Measurements from ENCODE around the gene ANKRD12.

The ANKRD12 gene

DNA sequence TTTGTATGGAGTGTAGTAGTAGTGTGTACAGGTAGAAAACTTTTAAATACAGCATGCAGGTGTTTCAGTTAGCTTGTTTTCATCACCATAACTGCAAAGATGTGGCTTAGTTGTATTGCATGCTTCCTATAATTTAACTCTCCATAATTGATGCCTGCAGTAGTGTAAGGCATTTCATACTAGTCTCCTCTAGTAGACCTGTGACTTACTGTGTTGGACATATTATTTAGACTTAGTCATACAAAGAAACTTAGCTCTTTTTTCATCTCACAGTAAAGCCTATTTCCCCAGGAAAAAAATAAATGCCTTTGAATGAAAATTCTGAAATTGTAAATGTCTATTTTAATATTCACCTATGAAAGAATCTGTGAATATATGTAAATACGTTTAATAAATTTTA is 145.2 kb downstream of the ANKRD12 start:
- Histone ChIP-seq H3F3A (ENCODE audit: insufficient read depth, low read length) (peaks cover 3% of the 10 kb centered on the region; the same call in 1 of the 2 replicates), H3K9ac (ENCODE audit: low read length) (no peak overlapping the region), H3K9me2 (ENCODE audit: low read depth, low read length) (no peaks in the 10 kb centered on the region), H3K9me3 (ENCODE audit: low read length) (no peaks in the 10 kb centered on the region), H3K79me2 (ENCODE audit: insufficient read depth, low read length) (no peaks in the 10 kb centered on the region), H3K4me2 (ENCODE audit: low read length) (no peak overlapping the region), H3K36me3 (ENCODE audit: insufficient read depth, low read length) (peaks cover 18% of the 10 kb centered on the region; the same call in 1 of the 2 replicates), H3K27me3 (ENCODE audit: insufficient read depth, low read length) (no peaks in the 10 kb centered on the region), H4K20me1 (ENCODE audit: insufficient read depth, low read length) (no peaks in the 10 kb centered on the region), H3K4me3 (ENCODE audit: low read depth, low read length, poor library complexity, severe bottlenecking) (no peak overlapping the region), H2AFZ (ENCODE audit: low read length) (no peak overlapping the region), H3K4me1 (ENCODE audit: insufficient read depth, low read length, severe bottlenecking) (no peaks in the 10 kb centered on the region), H3K27ac (ENCODE audit: low read depth, low read length, poor library complexity, severe bottlenecking) (no peak overlapping the region)
- TF ChIP-seq CTCF (IDR thresholded peaks at IDR 0.05; ENCODE audit: low read length) (no peak), EZH2 (IDR thresholded peaks at IDR 0.05; ENCODE audit: borderline replicate concordance, low read length) (no peak)

GRCh38 chr18:9283791-9284190 is 147.2 kb downstream of the ANKRD12 start:
- Histone ChIP-seq H3K9me3 (ENCODE audit: low read length) (no peaks in the 10 kb centered on the region), H3K9ac (ENCODE audit: low read length) (no peak overlapping the region), H4K20me1 (ENCODE audit: insufficient read depth, low read length) (no peaks in the 10 kb centered on the region), H3F3A (ENCODE audit: insufficient read depth, low read length) (peaks cover 3% of the 10 kb centered on the region; the same call in 1 of the 2 replicates), H3K4me2 (ENCODE audit: low read length) (no peak overlapping the region), H3K36me3 (ENCODE audit: insufficient read depth, low read length) (peaks cover 13% of the 10 kb centered on the region; the same call in 1 of the 2 replicates), H3K79me2 (ENCODE audit: insufficient read depth, low read length) (no peaks in the 10 kb centered on the region), H3K4me1 (ENCODE audit: insufficient read depth, low read length, severe bottlenecking) (no peaks in the 10 kb centered on the region), H3K27me3 (ENCODE audit: insufficient read depth, low read length) (no peaks in the 10 kb centered on the region), H3K9me2 (ENCODE audit: low read depth, low read length) (no peaks in the 10 kb centered on the region), H3K4me3 (ENCODE audit: low read depth, low read length, poor library complexity, severe bottlenecking) (no peak overlapping the region), H2AFZ (ENCODE audit: low read length) (no peak overlapping the region), H3K27ac (ENCODE audit: low read depth, low read length, poor library complexity, severe bottlenecking) (no peak overlapping the region)
- TF ChIP-seq CTCF (IDR thresholded peaks at IDR 0.05; ENCODE audit: low read length) (no peak), EZH2 (IDR thresholded peaks at IDR 0.05; ENCODE audit: borderline replicate concordance, low read length) (no peak)

DNA sequence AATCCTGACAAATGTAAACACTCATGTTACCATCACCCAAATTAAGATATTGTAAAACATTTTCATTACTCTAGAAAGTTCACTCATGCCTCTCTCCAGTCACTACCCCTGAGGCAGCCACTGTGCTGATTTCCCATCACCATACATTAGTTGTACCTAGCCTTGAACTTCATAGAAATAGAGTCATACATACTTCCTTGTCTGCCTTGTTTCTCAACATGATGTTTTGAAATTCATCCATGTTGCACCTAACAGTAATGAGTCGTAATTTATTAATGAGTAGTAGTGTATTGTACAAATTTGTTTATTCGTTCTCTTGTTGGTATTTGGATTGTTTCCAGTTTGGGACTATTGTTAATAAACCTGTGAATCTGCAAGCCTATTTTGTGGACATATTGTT is 149.0 kb downstream of the ANKRD12 start:
- Histone ChIP-seq H3K36me3 (ENCODE audit: insufficient read depth, low read length) (peaks cover 5% of the 10 kb centered on the region; the same call in 1 of the 2 replicates), H3K79me2 (ENCODE audit: insufficient read depth, low read length) (no peaks in the 10 kb centered on the region), H3K9me3 (ENCODE audit: low read length) (no peaks in the 10 kb centered on the region; the same call in 1 of the 2 replicates), H3K4me3 (ENCODE audit: low read depth, low read length, poor library complexity, severe bottlenecking) (no peak overlapping the region), H3K9ac (ENCODE audit: low read length) (no peak overlapping the region), H2AFZ (ENCODE audit: low read length) (no peak overlapping the region), H3K4me2 (ENCODE audit: low read length) (no peak overlapping the region), H3K27ac (ENCODE audit: low read depth, low read length, poor library complexity, severe bottlenecking) (no peak overlapping the region), H3K4me1 (ENCODE audit: insufficient read depth, low read length, severe bottlenecking) (no peaks in the 10 kb centered on the region), H3K9me2 (ENCODE audit: low read depth, low read length) (no peaks in the 10 kb centered on the region), H3K27me3 (ENCODE audit: insufficient read depth, low read length) (no peaks in the 10 kb centered on the region), H4K20me1 (ENCODE audit: insufficient read depth, low read length) (no peaks in the 10 kb centered on the region), H3F3A (ENCODE audit: insufficient read depth, low read length) (peaks cover 3% of the 10 kb centered on the region; the same call in 1 of the 2 replicates)
- TF ChIP-seq CTCF (IDR thresholded peaks at IDR 0.05; ENCODE audit: low read length) (no peak), EZH2 (IDR thresholded peaks at IDR 0.05; ENCODE audit: borderline replicate concordance, low read length) (no peak)

Measured in OCI-LY1 (cell line).